GM12878 (cell line): ENCODE data around the gene FBN2. TPM values are rescaled to one million over a fixed set of nuclear protein-coding genes. Genes with fewer than 3 reads are reported as not detected.

ENCODE experiments used
- ATAC-seq: fragments of 200-7000 bp; cut with Tn5 transposase; 3 replicates; pipeline ENCODE4 v1.9.1; 2020; ENCODE audit warnings: mild to moderate bottlenecking, moderate library complexity
- BruUV-seq: library from RNA; stranded (reverse); fragments of 400-500 nt; replicated peaks from 2 replicates; lab custom pipeline; 2021; lab: Mats Ljungman, UMichigan
- CTCF ChIA-PET: fragments of 300-600 bp; sonication (Branson Sonifier 250); formaldehyde crosslinking; extraction: SDS; loops from one replicate; lab custom pipeline; 2021; ENCODE audit warnings: inconsistent platforms; lab: Yijun Ruan, JAX
- POLR2A ChIA-PET: fragments of 350-600 bp; formaldehyde crosslinking; extraction: SDS; loops from one replicate; lab custom pipeline; 2021; ENCODE audit warnings: inconsistent platforms; lab: Charles Lee
- RAD21 ChIA-PET: fragments of 300-600 bp; sonication (Branson Sonifier 250); formaldehyde crosslinking; loops from one replicate; lab custom pipeline; 2023; ENCODE audit warnings: antibody characterized with exemption; ENCODE audit not compliant: unreplicated experiment; lab: Charles Lee
- SMC1A ChIA-PET: fragments of 300-600 bp; sonication (Branson Sonifier 250); formaldehyde crosslinking; loops from one replicate; lab custom pipeline; 2023; ENCODE audit not compliant: unreplicated experiment, uncharacterized antibody; lab: Charles Lee
- DNase-seq: peaks from one replicate; pipeline ENCODE4 v3.0.0-alpha.2; 2011; ENCODE audit warnings: low read depth, low spot score
- FAIRE-seq: peaks from 3 replicates; lab custom pipeline; 2011; peaks lifted over from hg19 to GRCh38; lab: Jason Lieb, UNC
- H2AFZ ChIP-seq: 2 replicates; pipeline ENCODE4 v1.6.0; 2011; ENCODE audit warnings: low read depth, low read length, control low read depth; ENCODE audit not compliant: control insufficient read depth
- H3K27ac ChIP-seq: 2 replicates; pipeline ENCODE4 v1.5.1; 2011; ENCODE audit warnings: control low read depth; ENCODE audit not compliant: control insufficient read depth, insufficient read depth
- H3K27me3 ChIP-seq, 2 experiments: replicated peaks in 1 of 2; 2 replicates each; pipeline versions ENCODE4 v1.6.0 to v1.6.1; 2011; ENCODE audit warnings: low read length in 1 of 2; ENCODE audit not compliant: control insufficient read depth in 2 of 2, insufficient read depth in 2 of 2
- H3K36me3 ChIP-seq, 2 experiments: 2 replicates each; pipeline ENCODE4 v1.5.1; 2011; ENCODE audit warnings: low read length in 1 of 2; ENCODE audit not compliant: control insufficient read depth in 2 of 2, insufficient read depth in 2 of 2
- H3K4me1 ChIP-seq: 2 replicates; pipeline ENCODE4 v1.6.1; 2011; ENCODE audit warnings: mild to moderate bottlenecking, low read length, moderate library complexity, mixed read lengths; ENCODE audit not compliant: control insufficient read depth, insufficient read depth
- H3K4me2 ChIP-seq: 2 replicates; pipeline ENCODE4 v1.6.0; 2011; ENCODE audit warnings: control low read depth; ENCODE audit not compliant: control insufficient read depth, insufficient read depth
- H3K4me3 ChIP-seq: fragments of 200-600 bp; sonication (generic); 2 replicates; pipeline ENCODE4 v1.5.1; 2016
- H3K79me2 ChIP-seq: 2 replicates; pipeline ENCODE4 v1.6.0; 2011; ENCODE audit warnings: low read length; ENCODE audit not compliant: control insufficient read depth, insufficient read depth
- H3K9ac ChIP-seq: 2 replicates; pipeline ENCODE4 v1.8.0; 2011; ENCODE audit warnings: low read length, control low read depth, mixed read lengths; ENCODE audit not compliant: control insufficient read depth, insufficient read depth
- H3K9me3 ChIP-seq: replicated peaks from 3 replicates; pipeline ENCODE4 v1.5.1; 2011; ENCODE audit warnings: mild to moderate bottlenecking, low read length; ENCODE audit not compliant: control insufficient read depth, insufficient read depth
- H4K20me1 ChIP-seq: 2 replicates; pipeline ENCODE4 v1.6.0; 2011; ENCODE audit not compliant: control insufficient read depth, insufficient read depth
- BACH1 ChIP-seq: fragments of 450-650 bp; IDR thresholded peaks from 2 replicates; pipeline ENCODE4 v1.6.1; 2017; ENCODE audit warnings: mild to moderate bottlenecking, borderline replicate concordance
- DPF2 ChIP-seq: fragments of 450-650 bp; IDR thresholded peaks from 2 replicates; pipeline ENCODE4 v1.6.1; 2017; ENCODE audit warnings: mild to moderate bottlenecking
- EED ChIP-seq: sonication (generic); IDR thresholded peaks from 2 replicates; pipeline ENCODE4 v1.6.1; 2016; ENCODE audit warnings: antibody characterized with exemption, low read depth
- NBN ChIP-seq: fragments of 450-650 bp; IDR thresholded peaks from 2 replicates; pipeline ENCODE4 v1.6.1; 2016
- NR2F1 ChIP-seq: fragments of 450-650 bp; conservative IDR thresholded peaks from 2 replicates; pipeline ENCODE4 v1.6.1; 2017; ENCODE audit warnings: mild to moderate bottlenecking
- TCF12 ChIP-seq: IDR thresholded peaks from 2 replicates; pipeline ENCODE4 v1.6.1; 2011; ENCODE audit warnings: low read depth, mild to moderate bottlenecking, low read length
- WRNIP1 ChIP-seq: IDR thresholded peaks from 2 replicates; pipeline ENCODE4 v1.6.1; 2011; ENCODE audit warnings: low read depth, low read length, improper control_type of control experiment, borderline replicate concordance
- WGBS: methylation state at CpG from one replicate; pipeline ENCODE4 v1.1.6; 2016; ENCODE audit warnings: low lambda C conversion rate; ENCODE audit not compliant: insufficient replicate concordance, insufficient coverage; ENCODE audit errors: missing lambda C conversion rate; 5-methylcytosine and 5-hydroxymethylcytosine counted together
- in situ Hi-C: fragments of 300-500 bp; cut with MboI; formaldehyde crosslinking; loops from 9 replicates; pipeline ENCODE4 v1.14.3; 2018; ENCODE audit warnings: mixed read lengths
- intact Hi-C: fragments of 100-400 bp; cut with micrococcal nuclease; formaldehyde crosslinking; loops from one replicate; pipeline ENCODE4 v1.14.2; 2022; ENCODE audit not compliant: unreplicated experiment
- polyA plus RNA-seq, 11 experiments: library from polyadenylated mRNA; depleted of rRNA in 4 of 11; unstranded in 6 of 11; stranded (reverse) in 5 of 11; fragments of >200 nt; fragmentation: Nextera tagmentation in 4 of 11; fragmentation: Illumina TruSeq in 1 of 11; extraction: Ambion mirVana in 4 of 11; extraction: Trizol in 1 of 11; gene quantifications; 1 replicate in 1 of 11; 2 replicates in 10 of 11; pipeline versions ENCODE4 v1.2.1 to v1.2.3, GENCODE V29; 2011 to 2016; ENCODE audit warnings: inconsistent platforms in 2 of 11, missing spikeins in 2 of 11, low read depth in 1 of 11
- total RNA-seq, 4 experiments: library from RNA; depleted of rRNA in 3 of 4; stranded (reverse); fragments of >200 nt in 3 of 4; fragmentation: Illumina TruSeq in 1 of 4; extraction: Trizol in 1 of 4; gene quantifications; 2 replicates each; pipeline versions ENCODE4 v1.2.1 to v1.2.3, GENCODE V29; 2013 to 2021
- TF ChIP-seq, protein P1 (sequence below): fragments of 450-650 bp; IDR thresholded peaks from 2 replicates; pipeline ENCODE4 v1.6.1; 2016; ENCODE audit warnings: mild to moderate bottlenecking, moderate library complexity, borderline replicate concordance

Gene FBN2
- total and polyA plus RNA-seq, 10 of the 15 experiments (the other 5 are each of a cell fraction or from before 2014, with no cell fraction given), result 0.01 to 0.98 (median 0.10) TPM; not detected in 3

DNA sequence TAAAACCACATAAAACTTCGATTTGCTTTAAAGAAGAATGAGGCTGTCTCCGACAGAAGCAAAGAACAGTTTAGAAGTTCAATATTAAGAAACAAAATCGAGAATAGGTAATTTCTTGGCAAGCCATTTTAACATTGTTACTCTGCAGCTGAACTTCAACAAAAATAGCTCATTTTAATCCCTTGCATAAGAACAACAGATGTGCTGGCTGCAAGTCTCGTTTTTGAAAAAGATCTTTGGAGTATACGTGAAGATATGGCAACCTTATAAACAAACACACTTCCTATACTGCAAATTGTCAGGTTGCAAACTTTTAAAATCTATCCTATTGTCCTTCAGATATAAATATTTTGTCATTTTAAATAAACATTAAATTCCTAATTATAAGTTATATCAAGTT is 71.5 kb downstream of the FBN2 start:
- Histone ChIP-seq H2AFZ (no peak overlapping the region), H3K4me1 (no peaks in the 10 kb centered on the region), H4K20me1 (no peaks in the 10 kb centered on the region), H3K9ac (no peak overlapping the region), H3K27ac (no peak overlapping the region), H3K79me2 (no peaks in the 10 kb centered on the region), H3K4me3 (no peak overlapping the region), H3K9me3 (no peaks in the 10 kb centered on the region)
- DNase-seq (no peak), FAIRE-seq (no peak), ATAC-seq (no peak)
- no TSS peak for BruUV-seq
- intact Hi-C loops, result no loop called here
- ChIA-PET RAD21 (no interaction called here), SMC1A (no interaction called here)
- in situ Hi-C loops, result no loop called here
- TF ChIP-seq BACH1 (no peak), WRNIP1 (no peak), NBN (no peak), TCF12 (no peak), DPF2 (no peak), EED (no peak), NR2F1 (no peak)
- TF ChIP-seq, protein P1, sequence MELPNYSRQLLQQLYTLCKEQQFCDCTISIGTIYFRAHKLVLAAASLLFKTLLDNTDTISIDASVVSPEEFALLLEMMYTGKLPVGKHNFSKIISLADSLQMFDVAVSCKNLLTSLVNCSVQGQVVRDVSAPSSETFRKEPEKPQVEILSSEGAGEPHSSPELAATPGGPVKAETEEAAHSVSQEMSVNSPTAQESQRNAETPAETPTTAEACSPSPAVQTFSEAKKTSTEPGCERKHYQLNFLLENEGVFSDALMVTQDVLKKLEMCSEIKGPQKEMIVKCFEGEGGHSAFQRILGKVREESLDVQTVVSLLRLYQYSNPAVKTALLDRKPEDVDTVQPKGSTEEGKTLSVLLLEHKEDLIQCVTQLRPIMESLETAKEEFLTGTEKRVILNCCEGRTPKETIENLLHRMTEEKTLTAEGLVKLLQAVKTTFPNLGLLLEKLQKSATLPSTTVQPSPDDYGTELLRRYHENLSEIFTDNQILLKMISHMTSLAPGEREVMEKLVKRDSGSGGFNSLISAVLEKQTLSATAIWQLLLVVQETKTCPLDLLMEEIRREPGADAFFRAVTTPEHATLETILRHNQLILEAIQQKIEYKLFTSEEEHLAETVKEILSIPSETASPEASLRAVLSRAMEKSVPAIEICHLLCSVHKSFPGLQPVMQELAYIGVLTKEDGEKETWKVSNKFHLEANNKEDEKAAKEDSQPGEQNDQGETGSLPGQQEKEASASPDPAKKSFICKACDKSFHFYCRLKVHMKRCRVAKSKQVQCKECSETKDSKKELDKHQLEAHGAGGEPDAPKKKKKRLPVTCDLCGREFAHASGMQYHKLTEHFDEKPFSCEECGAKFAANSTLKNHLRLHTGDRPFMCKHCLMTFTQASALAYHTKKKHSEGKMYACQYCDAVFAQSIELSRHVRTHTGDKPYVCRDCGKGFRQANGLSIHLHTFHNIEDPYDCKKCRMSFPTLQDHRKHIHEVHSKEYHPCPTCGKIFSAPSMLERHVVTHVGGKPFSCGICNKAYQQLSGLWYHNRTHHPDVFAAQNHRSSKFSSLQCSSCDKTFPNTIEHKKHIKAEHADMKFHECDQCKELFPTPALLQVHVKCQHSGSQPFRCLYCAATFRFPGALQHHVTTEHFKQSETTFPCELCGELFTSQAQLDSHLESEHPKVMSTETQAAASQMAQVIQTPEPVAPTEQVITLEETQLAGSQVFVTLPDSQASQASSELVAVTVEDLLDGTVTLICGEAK, result no peak
- TF ChIP-seq, all 136 proteins: peak for 0
- WGBS, result 16% methylated on average over 5 of the region's 5 CpGs
- Histone ChIP-seq H3K4me2 (no peak overlapping the region), H3K27me3 (no peaks in the 10 kb centered on the region), H3K36me3 (no peaks in the 10 kb centered on the region)
- ChIA-PET POLR2A (no interaction called here), CTCF (interaction anchor here (1.1 kb wide), 1 partner anchor 10 kb away, joined by 4 read pairs; no protein-coding TSS in a partner anchor)
